BLaER1 (cell line): ENCODE results near the gene ATXN7L1.

Experiments
- H3K27ac ChIP-seq: shearing (Covaris generic); formaldehyde crosslinking; 2 replicates; pipeline ENCODE4 v1.8.1; 2022
- H3K27me3 ChIP-seq: shearing (Covaris generic); formaldehyde crosslinking; 2 replicates; pipeline ENCODE4 v1.8.1; 2022
- H3K36me3 ChIP-seq: shearing (Covaris generic); formaldehyde crosslinking; 2 replicates; pipeline ENCODE4 v1.8.1; 2022
- H3K4me1 ChIP-seq: shearing (Covaris generic); formaldehyde crosslinking; 2 replicates; pipeline ENCODE4 v1.8.1; 2022
- H3K4me2 ChIP-seq: shearing (Covaris generic); formaldehyde crosslinking; 2 replicates; pipeline ENCODE4 v1.8.1; 2022
- H3K4me3 ChIP-seq: shearing (Covaris generic); formaldehyde crosslinking; 2 replicates; pipeline ENCODE4 v1.8.1; 2022
- H3K9ac ChIP-seq: shearing (Covaris generic); formaldehyde crosslinking; 2 replicates; pipeline ENCODE4 v1.8.1; 2022
- H3K9me3 ChIP-seq: shearing (Covaris generic); formaldehyde crosslinking; 2 replicates; pipeline ENCODE4 v1.8.1; 2022
- H4K20me1 ChIP-seq: shearing (Covaris generic); formaldehyde crosslinking; 2 replicates; pipeline ENCODE4 v1.8.1; 2022
- Cebpa-rat ChIP-seq: shearing (Covaris generic); IDR thresholded peaks from 2 replicates; pipeline ENCODE4 v1.8.1; 2022

ATXN7L1 gene

GRCh38 chr7:105769901-105770628, 106.3 kb downstream of the ATXN7L1 start:
- no peaks in the 10 kb centered on the region for H3K9me3 ChIP-seq
- H3K4me2 ChIP-seq: no peak overlapping the region
- peaks cover 8% of the 10 kb centered on the region for H3K4me1 ChIP-seq
- no peak overlapping the region for H3K27ac ChIP-seq
- TF ChIP-seq Cebpa-rat: no peak
- no peak overlapping the region for H3K9ac ChIP-seq
- no peaks in the 10 kb centered on the region for H4K20me1 ChIP-seq
- H3K27me3 ChIP-seq: no peaks in the 10 kb centered on the region
- no peaks in the 10 kb centered on the region for H3K36me3 ChIP-seq
- H3K4me3 ChIP-seq: no peak overlapping the region

- H3K4me3 ChIP-seq: no peak overlapping the region
- no peaks in the 10 kb centered on the region for H4K20me1 ChIP-seq
- no peaks in the 10 kb centered on the region for H3K27me3 ChIP-seq
- no peak overlapping the region for H3K9ac ChIP-seq
- H3K27ac ChIP-seq: no peak overlapping the region
- H3K4me2 ChIP-seq: no peak overlapping the region
- H3K36me3 ChIP-seq: no peaks in the 10 kb centered on the region
- no peaks in the 10 kb centered on the region for H3K9me3 ChIP-seq
- TF ChIP-seq Cebpa-rat: no peak
- H3K4me1 ChIP-seq: peaks cover 5% of the 10 kb centered on the region
Measured at GRCh38 chr7:105768898-105769507, 107.4 kb downstream of the ATXN7L1 start.

DNA sequence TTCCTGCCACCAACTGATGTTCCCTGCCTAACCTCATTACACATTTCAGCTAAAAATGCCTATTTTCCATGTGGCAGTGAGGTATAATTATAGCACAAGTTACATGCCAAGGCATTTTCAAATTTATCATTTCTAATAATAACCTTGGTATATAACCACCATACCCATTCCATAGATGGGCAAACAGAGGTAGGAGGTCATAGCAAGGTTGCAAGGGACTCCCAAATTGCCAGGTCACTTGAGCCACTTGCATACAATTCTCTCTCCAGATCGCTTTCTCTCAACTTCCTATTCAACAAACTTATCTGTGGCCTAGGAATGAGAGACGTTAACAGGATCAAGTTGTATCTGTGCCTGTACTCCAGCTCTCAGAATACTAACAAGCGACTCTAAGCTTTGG, 108.3 kb downstream of the ATXN7L1 start:
- no peak for TF ChIP-seq Cebpa-rat
- Histone ChIP-seq H3K27me3 (no peaks in the 10 kb centered on the region), H3K27ac (no peak overlapping the region), H3K4me3 (no peak overlapping the region), H4K20me1 (no peaks in the 10 kb centered on the region), H3K36me3 (no peaks in the 10 kb centered on the region), H3K9me3 (no peaks in the 10 kb centered on the region), H3K4me1 (no peaks in the 10 kb centered on the region), H3K4me2 (no peak overlapping the region), H3K9ac (no peak overlapping the region)

- Histone ChIP-seq H3K27me3 (no peaks in the 10 kb centered on the region), H4K20me1 (no peaks in the 10 kb centered on the region), H3K4me1 (no peaks in the 10 kb centered on the region), H3K9ac (no peak overlapping the region), H3K36me3 (no peaks in the 10 kb centered on the region), H3K9me3 (no peaks in the 10 kb centered on the region), H3K4me3 (no peak overlapping the region), H3K27ac (no peak overlapping the region), H3K4me2 (no peak overlapping the region)
- TF ChIP-seq Cebpa-rat: no peak
Measured at GRCh38 chr7:105766421-105767073, 109.9 kb downstream of the ATXN7L1 start.

GRCh38 chr7:105765846-105766245, 110.6 kb downstream of the ATXN7L1 start:
- Histone ChIP-seq H3K27me3 (no peaks in the 10 kb centered on the region), H3K27ac (no peak overlapping the region), H3K36me3 (no peaks in the 10 kb centered on the region), H3K4me3 (no peak overlapping the region), H3K4me2 (no peak overlapping the region), H3K9me3 (no peaks in the 10 kb centered on the region), H4K20me1 (no peaks in the 10 kb centered on the region; the same call in 1 of the 2 replicates), H3K9ac (no peak overlapping the region), H3K4me1 (no peaks in the 10 kb centered on the region)
- TF ChIP-seq Cebpa-rat: no peak

GRCh38 chr7:105764506-105764905, 111.9 kb downstream of the ATXN7L1 start:
- no peaks in the 10 kb centered on the region for H3K36me3 ChIP-seq
- no peak for TF ChIP-seq Cebpa-rat
- H3K9ac ChIP-seq: no peak overlapping the region
- no peaks in the 10 kb centered on the region for H3K9me3 ChIP-seq
- H3K27me3 ChIP-seq: no peaks in the 10 kb centered on the region
- no peak overlapping the region for H3K4me3 ChIP-seq
- peaks cover 4% of the 10 kb centered on the region; the same call in 1 of the 2 replicates for H4K20me1 ChIP-seq
- no peaks in the 10 kb centered on the region for H3K4me1 ChIP-seq
- no peak overlapping the region for H3K4me2 ChIP-seq
- no peak overlapping the region for H3K27ac ChIP-seq

DNA sequence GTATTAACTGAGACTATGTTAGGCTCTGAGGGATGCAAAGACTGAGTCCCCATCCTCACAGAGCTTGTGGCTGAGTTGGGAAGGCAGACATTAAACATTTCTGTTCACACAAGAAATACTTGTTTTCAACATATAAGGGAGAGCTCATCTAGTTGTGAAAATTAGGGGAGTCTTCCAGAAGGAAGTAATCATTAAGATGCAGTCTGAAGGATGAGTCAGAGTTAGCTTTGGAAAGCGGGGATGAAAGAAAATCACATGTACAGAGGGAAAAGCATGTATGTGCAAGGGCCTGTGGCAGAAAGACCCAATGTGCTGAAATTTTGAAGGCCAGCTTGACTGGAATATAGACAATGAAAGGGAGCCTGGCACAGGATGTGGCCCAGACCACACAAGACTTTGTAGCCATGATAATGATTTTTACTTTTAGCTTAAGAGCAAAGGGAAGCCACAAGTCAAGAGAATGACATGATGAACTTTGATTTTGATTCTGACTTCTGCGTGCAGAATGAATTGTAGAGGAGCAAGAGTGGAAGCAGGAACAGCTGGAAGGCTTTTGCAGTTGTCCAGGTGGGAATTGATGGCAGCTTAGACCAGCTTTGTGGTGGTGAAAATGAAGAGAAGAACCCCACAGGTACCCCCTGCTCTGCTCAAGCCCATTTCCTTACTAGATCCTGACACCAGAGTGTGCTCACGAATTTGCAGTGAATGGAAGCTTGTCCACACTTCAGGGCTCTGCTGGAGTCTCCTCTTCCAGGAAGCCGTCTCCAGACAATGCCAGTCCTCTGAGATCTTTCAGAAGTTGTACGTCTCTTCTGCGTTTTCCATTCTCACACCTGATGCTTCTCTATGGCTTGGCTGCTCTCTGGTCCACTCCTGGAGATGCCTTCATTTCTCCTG, 115.6 kb downstream of the ATXN7L1 start:
- no peak overlapping the region for H3K27ac ChIP-seq
- H3K4me2 ChIP-seq: no peak overlapping the region
- H3K4me1 ChIP-seq: no peaks in the 10 kb centered on the region
- H4K20me1 ChIP-seq: peaks cover 4% of the 10 kb centered on the region; the same call in 1 of the 2 replicates
- no peak overlapping the region for H3K4me3 ChIP-seq
- no peaks in the 10 kb centered on the region for H3K36me3 ChIP-seq
- H3K9me3 ChIP-seq: no peaks in the 10 kb centered on the region
- no peak for TF ChIP-seq Cebpa-rat
- H3K9ac ChIP-seq: no peak overlapping the region
- H3K27me3 ChIP-seq: no peaks in the 10 kb centered on the region

GRCh38 chr7:105759670-105760550, 116.5 kb downstream of the ATXN7L1 start:
- Histone ChIP-seq H3K36me3 (no peaks in the 10 kb centered on the region), H3K4me2 (no peak overlapping the region), H3K27me3 (no peaks in the 10 kb centered on the region), H3K27ac (no peak overlapping the region), H3K4me1 (no peaks in the 10 kb centered on the region), H3K9me3 (no peaks in the 10 kb centered on the region), H3K4me3 (no peak overlapping the region), H3K9ac (no peak overlapping the region), H4K20me1 (peaks cover 4% of the 10 kb centered on the region; the same call in 1 of the 2 replicates)
- TF ChIP-seq Cebpa-rat: no peak

DNA sequence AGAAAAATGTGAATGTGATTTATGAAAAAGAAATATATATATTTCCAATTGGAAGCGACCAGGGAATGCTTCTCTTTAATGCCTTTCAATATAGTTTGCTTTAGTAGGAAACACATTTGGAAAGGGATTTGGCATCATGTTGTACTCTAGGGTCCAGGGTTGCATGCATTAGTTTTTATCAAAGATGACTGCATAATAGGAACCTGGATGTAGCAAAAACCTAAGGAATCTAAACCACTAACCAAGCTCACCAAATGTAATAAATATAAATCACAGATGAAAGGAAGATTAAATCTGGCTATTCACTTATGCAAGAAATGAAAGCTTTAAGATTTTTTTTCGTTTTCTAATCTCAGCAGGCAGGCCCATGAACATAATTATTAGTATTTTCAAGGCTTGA, 120.0 kb downstream of the ATXN7L1 start:
- no peak for TF ChIP-seq Cebpa-rat
- no peaks in the 10 kb centered on the region for H3K27me3 ChIP-seq
- H3K9ac ChIP-seq: no peak overlapping the region

More for the DNA sequence above, 120.0 kb downstream of the ATXN7L1 start:
- Histone ChIP-seq H3K4me1 (no peaks in the 10 kb centered on the region), H3K9me3 (no peaks in the 10 kb centered on the region), H4K20me1 (peaks cover 4% of the 10 kb centered on the region; the same call in 1 of the 2 replicates), H3K36me3 (no peaks in the 10 kb centered on the region), H3K27ac (no peak overlapping the region), H3K4me2 (no peak overlapping the region), H3K4me3 (no peak overlapping the region)
